IPS DF 6.9 (cell line): ENCODE measurements around the gene SYNE2.
"Not testable (repeated sequence)": the region's sequence is repeated elsewhere in the genome, so short reads cannot be mapped to it uniquely, and the experiment has no call there.

Source experiments
- DNase-seq: peaks from one replicate; pipeline ENCODE4 v3.0.0-alpha.2; 2013; ENCODE audit warnings: low read depth, low spot score
- H3K27ac ChIP-seq: one replicate; pipeline ENCODE4 v1.5.1; 2013; ENCODE audit warnings: low read length, control low read depth
- H3K27me3 ChIP-seq: 2 replicates; pipeline ENCODE4 v1.6.1; 2013; ENCODE audit warnings: mild to moderate bottlenecking, low read length; ENCODE audit not compliant: control insufficient read depth, insufficient read depth
- H3K36me3 ChIP-seq: 2 replicates; pipeline ENCODE4 v1.6.1; 2013; ENCODE audit warnings: low read length; ENCODE audit not compliant: control insufficient read depth, insufficient read depth
- H3K4me1 ChIP-seq: 2 replicates; pipeline ENCODE4 v1.6.1; 2013; ENCODE audit warnings: low read length; ENCODE audit not compliant: control insufficient read depth, insufficient read depth
- H3K4me3 ChIP-seq: 2 replicates; pipeline ENCODE4 v1.5.1; 2013; ENCODE audit warnings: mild to moderate bottlenecking, low read length
- H3K9me3 ChIP-seq: 2 replicates; pipeline ENCODE4 v1.6.1; 2013; ENCODE audit warnings: low read length, inconsistent platforms; ENCODE audit not compliant: control insufficient read depth, insufficient read depth
- WGBS: extraction: QIAGEN DNeasy Blood & Tissue Kit; methylation state at CpG from one replicate; pipeline ENCODE4 v1.1.7; 2013; ENCODE audit warnings: mixed read lengths, missing lambda C conversion rate; ENCODE audit not compliant: insufficient read length, insufficient coverage; 5-methylcytosine and 5-hydroxymethylcytosine counted together

SYNE2 gene

GRCh38 chr14:63870753-63871037 lies 17.9 kb downstream of the SYNE2 start:
- not testable (repeated sequence) for H3K9me3 ChIP-seq, H3K27ac ChIP-seq, DNase-seq, H3K36me3 ChIP-seq, H3K4me1 ChIP-seq, H3K4me3 ChIP-seq, H3K27me3 ChIP-seq
- WGBS: no CpG with 5 or more reads among the region's 1 CpG

GRCh38 chr14:63874223-63874622 lies 21.4 kb downstream of the SYNE2 start:
- H3K4me3 ChIP-seq: no peak overlapping the region
- no CpG with 5 or more reads among the region's 3 CpGs for WGBS
- H3K4me1 ChIP-seq: no peaks in the 10 kb centered on the region
- H3K9me3 ChIP-seq: no peaks in the 10 kb centered on the region
- H3K36me3 ChIP-seq: no peaks in the 10 kb centered on the region
- no peaks in the 10 kb centered on the region for H3K27me3 ChIP-seq
- DNase-seq: no peak
- H3K27ac ChIP-seq: no peak overlapping the region

- no peak overlapping the region for H3K27ac ChIP-seq
- H3K4me3 ChIP-seq: no peak overlapping the region
- no peak for DNase-seq
- H3K4me1 ChIP-seq: no peaks in the 10 kb centered on the region
- no peaks in the 10 kb centered on the region for H3K27me3 ChIP-seq
- H3K36me3 ChIP-seq: no peaks in the 10 kb centered on the region
- no peaks in the 10 kb centered on the region for H3K9me3 ChIP-seq
- no CpG with 5 or more reads among the region's 2 CpGs for WGBS
Observed at GRCh38 chr14:63875311-63875710, 22.5 kb downstream of the SYNE2 start.

GRCh38 chr14:63877550-63877939 lies 24.7 kb downstream of the SYNE2 start:
- H3K27ac ChIP-seq: no peak overlapping the region
- no peak overlapping the region for H3K4me3 ChIP-seq

GRCh38 chr14:63878052-63878451 lies 25.2 kb downstream of the SYNE2 start:
- WGBS: no CpG with 5 or more reads among the region's 3 CpGs
- no peaks in the 10 kb centered on the region for H3K9me3 ChIP-seq
- no peaks in the 10 kb centered on the region for H3K4me1 ChIP-seq
- no peaks in the 10 kb centered on the region for H3K27me3 ChIP-seq
- H3K27ac ChIP-seq: no peak overlapping the region
- no peak overlapping the region for H3K4me3 ChIP-seq
- no peaks in the 10 kb centered on the region for H3K36me3 ChIP-seq
- DNase-seq: no peak

More at GRCh38 chr14:63877550-63877939, 24.7 kb downstream of the SYNE2 start:
- H3K9me3 ChIP-seq: no peaks in the 10 kb centered on the region
- no peak for DNase-seq
- H3K27me3 ChIP-seq: no peaks in the 10 kb centered on the region
- H3K36me3 ChIP-seq: no peaks in the 10 kb centered on the region
- no peaks in the 10 kb centered on the region for H3K4me1 ChIP-seq
- WGBS: no CpG with 5 or more reads among the region's 3 CpGs

GRCh38 chr14:63878792-63879191 lies 26.0 kb downstream of the SYNE2 start:
- H3K27me3 ChIP-seq: no peaks in the 10 kb centered on the region
- H3K4me3 ChIP-seq: no peak overlapping the region
- DNase-seq: no peak
- WGBS: no CpG with 5 or more reads among the region's 4 CpGs
- no peaks in the 10 kb centered on the region for H3K9me3 ChIP-seq
- no peaks in the 10 kb centered on the region for H3K4me1 ChIP-seq
- no peaks in the 10 kb centered on the region for H3K36me3 ChIP-seq
- no peak overlapping the region for H3K27ac ChIP-seq

GRCh38 chr14:63881926-63882325 lies 29.1 kb downstream of the SYNE2 start:
- Histone ChIP-seq H3K4me3 (no peak overlapping the region), H3K36me3 (no peaks in the 10 kb centered on the region), H3K9me3 (no peaks in the 10 kb centered on the region), H3K27ac (no peak overlapping the region), H3K27me3 (no peaks in the 10 kb centered on the region), H3K4me1 (no peaks in the 10 kb centered on the region)
- WGBS: 100% methylated on average over 1 of the region's 5 CpGs
- no peak for DNase-seq

- H3K27me3 ChIP-seq: no peaks in the 10 kb centered on the region
- DNase-seq: no peak
- no CpG with 5 or more reads among the region's 7 CpGs for WGBS
- H3K36me3 ChIP-seq: no peaks in the 10 kb centered on the region
- H3K9me3 ChIP-seq: no peaks in the 10 kb centered on the region
- H3K4me3 ChIP-seq: no peak overlapping the region
- H3K27ac ChIP-seq: no peak overlapping the region
- H3K4me1 ChIP-seq: peaks cover 7% of the 10 kb centered on the region; the same call in 1 of the 2 replicates
Observed at GRCh38 chr14:63887899-63888298, 35.1 kb downstream of the SYNE2 start.

- Histone ChIP-seq H3K4me3 (no peak overlapping the region), H3K36me3 (no peaks in the 10 kb centered on the region), H3K27me3 (no peaks in the 10 kb centered on the region), H3K9me3 (no peaks in the 10 kb centered on the region), H3K27ac (peak overlapping the region; percentile 20), H3K4me1 (peaks cover 10% of the 10 kb centered on the region; the same call in 1 of the 2 replicates)
- no CpG with 5 or more reads among the region's 1 CpG for WGBS
- DNase-seq: no peak
Observed at GRCh38 chr14:63890553-63890952, 37.7 kb downstream of the SYNE2 start.

- DNase-seq: peak; percentile 41
- Histone ChIP-seq H3K27ac (peak overlapping the region; percentile 20), H3K4me1 (peaks cover 10% of the 10 kb centered on the region; the same call in 1 of the 2 replicates), H3K9me3 (no peaks in the 10 kb centered on the region), H3K27me3 (no peaks in the 10 kb centered on the region), H3K4me3 (no peak overlapping the region; the same call in 1 of the 2 replicates), H3K36me3 (no peaks in the 10 kb centered on the region)
- WGBS: no CpG with 5 or more reads among the region's 10 CpGs
Observed at GRCh38 chr14:63891148-63891975, 38.6 kb downstream of the SYNE2 start.

GRCh38 chr14:63892265-63892664 lies 39.5 kb downstream of the SYNE2 start:
- no peak for DNase-seq
- WGBS: no CpG with 5 or more reads among the region's 2 CpGs
- Histone ChIP-seq H3K4me3 (no peak overlapping the region), H3K36me3 (no peaks in the 10 kb centered on the region), H3K9me3 (no peaks in the 10 kb centered on the region), H3K4me1 (peaks cover 10% of the 10 kb centered on the region; the same call in 1 of the 2 replicates), H3K27ac (no peak overlapping the region), H3K27me3 (no peaks in the 10 kb centered on the region)
